Mesendoderm (in vitro differentiated cells): ENCODE data around the gene ZSCAN5B.
"Not testable (repeated sequence)": the region's sequence is repeated elsewhere in the genome, so short reads cannot be mapped to it uniquely, and the experiment has no call there.

Experiments used
- DNase-seq: peaks from one replicate; pipeline ENCODE4 v3.0.0; 2013
- H2AK5ac ChIP-seq: 2 replicates; pipeline ENCODE4 v1.6.1; 2013; ENCODE audit warnings: low read length, inconsistent platforms
- H2BK120ac ChIP-seq: 2 replicates; pipeline ENCODE4 v1.6.1; 2013; ENCODE audit warnings: low read depth, mild to moderate bottlenecking, low read length, moderate library complexity, mixed read lengths
- H2BK15ac ChIP-seq: replicated peaks from 2 replicates; pipeline ENCODE4 v1.6.1; 2013; ENCODE audit warnings: low read depth, mild to moderate bottlenecking, moderate library complexity
- H2BK5ac ChIP-seq: 2 replicates; pipeline ENCODE4 v1.6.1; 2013; ENCODE audit warnings: low read length, inconsistent platforms
- H3K18ac ChIP-seq: 2 replicates; pipeline ENCODE4 v1.6.1; 2013; ENCODE audit warnings: mild to moderate bottlenecking, low read length, mixed read lengths
- H3K23ac ChIP-seq: one replicate; pipeline ENCODE4 v1.6.1; 2013; ENCODE audit warnings: low read length
- H3K27ac ChIP-seq: 2 replicates; pipeline ENCODE4 v1.5.1; 2013; ENCODE audit warnings: low read depth, mild to moderate bottlenecking, inconsistent platforms, low read length, moderate library complexity
- H3K27me3 ChIP-seq: 2 replicates; pipeline ENCODE4 v1.6.1; 2013; ENCODE audit warnings: low read length, control low read depth, mild to moderate bottlenecking, inconsistent platforms; ENCODE audit not compliant: insufficient read depth, poor library complexity
- H3K36me3 ChIP-seq: 2 replicates; pipeline ENCODE4 v1.6.1; 2013; ENCODE audit warnings: low read length, inconsistent platforms; ENCODE audit not compliant: control insufficient read depth, insufficient read depth
- H3K4ac ChIP-seq: one replicate; pipeline ENCODE4 v1.6.1; 2013; ENCODE audit warnings: low read depth, mild to moderate bottlenecking, low read length, moderate library complexity
- H3K4me1 ChIP-seq: 2 replicates; pipeline ENCODE4 v1.6.1; 2013; ENCODE audit warnings: low read depth, low read length, inconsistent platforms; ENCODE audit not compliant: control insufficient read depth
- H3K4me2 ChIP-seq: 2 replicates; pipeline ENCODE4 v1.6.1; 2013; ENCODE audit warnings: low read length
- H3K4me3 ChIP-seq: 2 replicates; pipeline ENCODE4 v1.5.1; 2013; ENCODE audit warnings: mild to moderate bottlenecking, low read length
- H3K56ac ChIP-seq: one replicate; pipeline ENCODE4 v1.6.1; 2013; ENCODE audit warnings: low read length
- H3K79me1 ChIP-seq: 2 replicates; pipeline ENCODE4 v1.6.1; 2013; ENCODE audit warnings: low read length, inconsistent platforms
- H3K79me2 ChIP-seq: 2 replicates; pipeline ENCODE4 v1.6.1; 2013; ENCODE audit warnings: mild to moderate bottlenecking, low read length; ENCODE audit not compliant: control insufficient read depth, insufficient read depth
- H3K9ac ChIP-seq: 2 replicates; pipeline ENCODE4 v1.6.1; 2013; ENCODE audit warnings: low read length, inconsistent platforms
- H4K5ac ChIP-seq: one replicate; pipeline ENCODE4 v1.6.1; 2013; ENCODE audit warnings: low read length
- H4K8ac ChIP-seq: one replicate; pipeline ENCODE4 v1.6.1; 2013; ENCODE audit warnings: low read depth, mild to moderate bottlenecking, control low read depth, low read length, moderate library complexity
- WGBS: extraction: QIAGEN DNeasy Blood & Tissue Kit; methylation state at CpG from one replicate; pipeline ENCODE4 v1.1.7; 2013; ENCODE audit warnings: low lambda C conversion rate, missing lambda C conversion rate; ENCODE audit not compliant: insufficient coverage; ENCODE audit errors: extremely low coverage; 5-methylcytosine and 5-hydroxymethylcytosine counted together

ZSCAN5B gene

DNA sequence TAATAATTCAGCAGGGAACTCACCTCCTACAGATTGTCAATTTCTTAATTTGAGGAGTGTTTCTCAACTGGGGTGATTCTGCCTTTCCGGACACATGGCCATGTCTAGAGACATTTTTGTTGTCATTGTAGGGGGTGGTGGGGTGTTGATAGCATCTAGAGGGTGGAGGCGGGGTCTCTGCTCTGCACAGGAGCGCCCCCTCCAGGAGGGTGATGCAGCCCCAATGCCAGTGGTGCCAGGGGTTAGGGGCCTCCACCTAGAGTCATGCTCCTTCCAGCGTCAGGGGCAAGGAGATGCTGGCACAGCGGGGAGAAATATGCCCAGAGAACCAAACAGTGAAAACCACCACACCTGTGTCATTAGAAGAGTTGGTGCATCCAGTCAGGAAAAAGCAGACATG, 10.0 kb upstream of the ZSCAN5B start:
- H3K36me3 ChIP-seq, H2BK5ac ChIP-seq, H3K9ac ChIP-seq, H3K4ac ChIP-seq, H3K4me3 ChIP-seq, H2AK5ac ChIP-seq, H4K8ac ChIP-seq, H4K5ac ChIP-seq, H3K4me1 ChIP-seq, DNase-seq, H3K23ac ChIP-seq, H3K27me3 ChIP-seq, H3K56ac ChIP-seq, H2BK120ac ChIP-seq, H3K79me1 ChIP-seq, H3K18ac ChIP-seq, H3K79me2 ChIP-seq, H2BK15ac ChIP-seq, H3K27ac ChIP-seq, H3K4me2 ChIP-seq: not testable (repeated sequence)
- WGBS: no CpG with 5 or more reads among the region's 5 CpGs

GRCh38 chr19:56201973-56202372, 4.4 kb upstream of the ZSCAN5B start, which contains the start of gene ZSCAN5C:
ZSCAN5C (plus strand) TSS chr19:56202273; CDS start chr19:56205914, 3,641 bp downstream.
- Histone ChIP-seq H3K27ac (no peak within 1 kb of the TSS), H3K4ac (no peak within 1 kb of the TSS), H3K4me3 (no peak within 1 kb of the TSS), H3K79me1 (no peaks in the 10 kb centered on the region), H3K9ac (no peak within 1 kb of the TSS), H4K5ac (no peak within 1 kb of the TSS), H3K27me3 (no peaks in the 10 kb centered on the region), H2BK5ac (no peak within 1 kb of the TSS), H3K36me3 (no peaks in the 10 kb centered on the region), H2AK5ac (no peak within 1 kb of the TSS), H3K79me2 (no peaks in the 10 kb centered on the region), H2BK120ac (no peak within 1 kb of the TSS), H3K18ac (no peak within 1 kb of the TSS), H3K4me2 (no peak within 1 kb of the TSS), H3K23ac (no peak within 1 kb of the TSS), H3K56ac (no peak within 1 kb of the TSS), H4K8ac (no peak within 1 kb of the TSS), H3K4me1 (no peaks in the 10 kb centered on the region), H2BK15ac (no peak within 1 kb of the TSS)
- no peak for DNase-seq
- WGBS: no CpG with 5 or more reads among the region's 3 CpGs

GRCh38 chr19:56199687-56200086, 2.1 kb upstream of the ZSCAN5B start:
- H2BK120ac ChIP-seq: no peak overlapping the region
- H3K27ac ChIP-seq: no peak overlapping the region
- no peak overlapping the region for H3K4me3 ChIP-seq
- no peak overlapping the region for H3K4ac ChIP-seq
- no peak overlapping the region for H3K18ac ChIP-seq
- H3K27me3 ChIP-seq: no peaks in the 10 kb centered on the region
- no peak overlapping the region for H3K9ac ChIP-seq
- H3K36me3 ChIP-seq: no peaks in the 10 kb centered on the region
- no peak overlapping the region for H3K23ac ChIP-seq
- no peak overlapping the region for H3K4me2 ChIP-seq
- H2AK5ac ChIP-seq: no peak overlapping the region
- no peak overlapping the region for H2BK5ac ChIP-seq
- H3K4me1 ChIP-seq: no peaks in the 10 kb centered on the region
- no peak overlapping the region for H2BK15ac ChIP-seq
- H4K5ac ChIP-seq: no peak overlapping the region
- H3K56ac ChIP-seq: no peak overlapping the region
- H4K8ac ChIP-seq: no peak overlapping the region
- no peaks in the 10 kb centered on the region for H3K79me1 ChIP-seq
- H3K79me2 ChIP-seq: no peaks in the 10 kb centered on the region
- DNase-seq: no peak
- no CpG with 5 or more reads among the region's 7 CpGs for WGBS

DNA sequence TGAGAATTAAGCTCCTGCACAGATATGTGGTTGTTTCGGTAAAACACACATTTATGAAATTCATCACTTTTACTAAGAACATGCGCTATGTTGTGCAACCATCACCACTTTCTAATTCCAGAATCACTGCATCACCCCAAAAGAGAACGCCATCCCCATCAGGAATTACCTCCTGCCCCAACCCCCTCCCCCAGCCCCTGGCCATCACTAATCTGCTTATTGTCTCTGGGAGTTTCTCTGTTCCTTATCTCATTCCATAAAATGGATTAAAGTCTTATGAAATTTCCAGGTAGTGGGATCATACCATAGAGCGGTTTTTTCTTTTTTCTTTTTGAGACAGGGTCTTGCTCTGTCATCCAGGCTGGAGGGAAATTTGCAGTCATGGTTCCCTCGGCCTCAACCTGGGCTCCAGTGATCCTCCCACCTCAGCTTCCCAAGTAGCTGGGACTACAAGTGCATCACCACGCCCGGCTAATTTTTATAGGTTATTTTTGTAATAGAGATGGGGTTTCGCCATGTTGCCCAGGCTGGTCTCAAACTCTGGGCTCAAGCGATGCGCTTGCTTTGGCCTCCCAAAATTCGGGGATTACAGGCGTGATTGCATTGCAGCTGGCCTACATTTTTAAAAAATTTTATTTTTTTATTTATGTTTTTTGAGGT, 3.5 kb downstream of the ZSCAN5B start:
- DNase-seq: no peak
- Histone ChIP-seq H2BK120ac (no peak overlapping the region), H4K8ac (no peak overlapping the region), H3K23ac (no peak overlapping the region), H2BK15ac (no peak overlapping the region), H3K4me2 (no peak overlapping the region), H2BK5ac (no peak overlapping the region), H3K18ac (no peak overlapping the region), H3K4me3 (no peak overlapping the region), H3K27ac (no peak overlapping the region), H3K56ac (no peak overlapping the region), H2AK5ac (no peak overlapping the region), H3K4ac (no peak overlapping the region), H3K9ac (no peak overlapping the region), H3K27me3 (no peaks in the 10 kb centered on the region), H3K36me3 (no peaks in the 10 kb centered on the region), H4K5ac (no peak overlapping the region), H3K79me1 (no peaks in the 10 kb centered on the region), H3K79me2 (no peaks in the 10 kb centered on the region), H3K4me1 (no peaks in the 10 kb centered on the region)
- WGBS: no CpG with 5 or more reads among the region's 12 CpGs

DNA sequence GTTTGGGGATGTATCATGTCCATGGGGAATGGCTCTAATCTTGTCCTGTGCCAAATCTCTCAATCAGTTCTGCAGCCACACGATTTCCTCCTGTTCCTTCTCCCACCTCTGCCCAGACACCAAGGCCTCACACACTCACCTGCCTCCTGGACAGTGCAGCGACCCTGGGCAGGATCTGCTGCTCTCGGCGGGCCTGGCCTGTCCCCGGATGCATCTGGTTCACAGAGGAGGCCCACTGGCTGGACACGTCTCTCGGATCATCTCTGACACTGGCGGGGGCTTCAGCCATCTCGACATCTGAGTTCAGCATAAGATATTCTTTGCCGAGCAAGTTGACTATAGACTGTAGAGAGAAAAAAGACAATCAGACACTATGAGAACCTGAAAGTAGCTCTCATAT, 5.9 kb downstream of the ZSCAN5B start:
- Histone ChIP-seq H3K79me1 (no peaks in the 10 kb centered on the region), H3K56ac (no peak overlapping the region), H3K18ac (no peak overlapping the region), H2BK120ac (no peak overlapping the region), H3K4me2 (no peak overlapping the region), H3K4ac (no peak overlapping the region), H2BK5ac (no peak overlapping the region), H3K4me1 (no peaks in the 10 kb centered on the region), H3K9ac (no peak overlapping the region), H3K36me3 (no peaks in the 10 kb centered on the region), H3K23ac (no peak overlapping the region), H3K27me3 (no peaks in the 10 kb centered on the region), H3K27ac (no peak overlapping the region), H2BK15ac (no peak overlapping the region), H3K4me3 (no peak overlapping the region), H4K8ac (no peak overlapping the region), H3K79me2 (no peaks in the 10 kb centered on the region), H2AK5ac (no peak overlapping the region), H4K5ac (no peak overlapping the region)
- no peak for DNase-seq
- no CpG with 5 or more reads among the region's 10 CpGs for WGBS

- H3K4ac ChIP-seq: no peak overlapping the region
- peak; percentile 3 for DNase-seq
- H3K27me3 ChIP-seq: no peaks in the 10 kb centered on the region
- no peak overlapping the region for H3K18ac ChIP-seq
- no peak overlapping the region for H4K5ac ChIP-seq
- no peak overlapping the region for H3K56ac ChIP-seq
- no peak overlapping the region for H2AK5ac ChIP-seq
- no peak overlapping the region for H3K27ac ChIP-seq
- H2BK120ac ChIP-seq: no peak overlapping the region
- H3K4me3 ChIP-seq: no peak overlapping the region
- H3K36me3 ChIP-seq: no peaks in the 10 kb centered on the region
- H2BK5ac ChIP-seq: no peak overlapping the region
- H2BK15ac ChIP-seq: no peak overlapping the region
- H3K4me1 ChIP-seq: no peaks in the 10 kb centered on the region
- no peak overlapping the region for H4K8ac ChIP-seq
- no CpG with 5 or more reads among the region's 7 CpGs for WGBS
- no peak overlapping the region for H3K9ac ChIP-seq
- no peak overlapping the region for H3K4me2 ChIP-seq
- H3K79me1 ChIP-seq: no peaks in the 10 kb centered on the region
- no peaks in the 10 kb centered on the region for H3K79me2 ChIP-seq
- no peak overlapping the region for H3K23ac ChIP-seq
Measured at GRCh38 chr19:56191115-56191514, 6.5 kb downstream of the ZSCAN5B start.
